Measurements from ENCODE around the gene LMTK3.

LMTK3 gene

GRCh38 chr19:48445256-48445605, 66.4 kb downstream of the LMTK3 start:
- peak; percentile 41 for DNase-seq (ENCODE audit: low spot score)

GRCh38 chr19:48444936-48445200, 66.8 kb downstream of the LMTK3 start:
- no peak for DNase-seq (ENCODE audit: low spot score)

GRCh38 chr19:48444129-48444935, 67.3 kb downstream of the LMTK3 start:
- DNase-seq (ENCODE audit: low spot score): no peak

- no peak for DNase-seq (ENCODE audit: low spot score)
These were observed 67.9 kb downstream of the LMTK3 start for GRCh38 chr19:48443731-48444128.

- DNase-seq (ENCODE audit: low spot score): no peak
These were observed 68.4 kb downstream of the LMTK3 start for GRCh38 chr19:48443256-48443655.

GRCh38 chr19:48442116-48443035, 69.3 kb downstream of the LMTK3 start:
- no peak for DNase-seq (ENCODE audit: low spot score)

GRCh38 chr19:48441360-48442050, 70.1 kb downstream of the LMTK3 start:
- no peak for DNase-seq (ENCODE audit: low spot score)

- no peak for DNase-seq (ENCODE audit: low spot score)
These were observed 75.0 kb downstream of the LMTK3 start for GRCh38 chr19:48436586-48436985.
